Panc1 (cell line): ENCODE results near the gene DCBLD1. TPM values are rescaled to one million over a fixed set of nuclear protein-coding genes. Genes with fewer than 3 reads are reported as not detected.

Source experiments
- ATAC-seq: fragments of 200-7000 bp; cut with Tn5 transposase; 2 replicates; pipeline ENCODE4 v1.9.1; 2020; ENCODE audit warnings: mild to moderate bottlenecking, moderate library complexity
- BruUV-seq: library from RNA; stranded (reverse); fragments of 400-500 nt; replicated peaks from 2 replicates; lab custom pipeline; 2021; lab: Mats Ljungman, UMichigan
- CTCF ChIA-PET: fragments of 300-600 bp; sonication (Branson Sonifier 250); formaldehyde crosslinking; loops from one replicate; lab custom pipeline; 2022; ENCODE audit warnings: antibody characterized with exemption; lab: Charles Lee
- POLR2A ChIA-PET: fragments of 300-600 bp; sonication (Branson Sonifier 250); formaldehyde crosslinking; loops from one replicate; lab custom pipeline; 2022; ENCODE audit warnings: antibody characterized with exemption; lab: Charles Lee
- DNase-seq: peaks from one replicate; pipeline ENCODE4 v3.0.0-alpha.2; 2010; ENCODE audit warnings: low read depth, low spot score
- H3K27ac ChIP-seq: 2 replicates; pipeline ENCODE4 v1.5.1; 2011; ENCODE audit warnings: mild to moderate bottlenecking, low read length, inconsistent platforms
- H3K27me3 ChIP-seq: fragments of 200-500 bp; sonication (Bioruptor generic); 2 replicates; pipeline ENCODE4 v1.6.0; 2014; ENCODE audit warnings: low read length, inconsistent platforms; ENCODE audit not compliant: control insufficient read depth, insufficient read depth
- H3K36me3 ChIP-seq: fragments of 200-500 bp; sonication (Bioruptor generic); 2 replicates; pipeline ENCODE4 v1.5.1; 2014; ENCODE audit warnings: inconsistent platforms, mild to moderate bottlenecking, low read length, moderate library complexity; ENCODE audit not compliant: control insufficient read depth, insufficient read depth
- H3K4me1 ChIP-seq: 2 replicates; pipeline ENCODE4 v1.5.1; 2011; ENCODE audit warnings: inconsistent platforms, mild to moderate bottlenecking, low read length, moderate library complexity; ENCODE audit not compliant: control insufficient read depth, insufficient read depth
- H3K4me3 ChIP-seq, 2 experiments: 2 replicates each; pipeline ENCODE4 v1.5.1; 2011 to 2012; ENCODE audit warnings: low read depth in 2 of 2, low read length in 2 of 2, mild to moderate bottlenecking in 2 of 2, inconsistent platforms in 1 of 2, moderate library complexity in 1 of 2
- H3K9me3 ChIP-seq: fragments of 200-500 bp; sonication (Bioruptor generic); 2 replicates; pipeline ENCODE4 v1.5.1; 2014; ENCODE audit warnings: low read depth, mild to moderate bottlenecking, inconsistent platforms, low read length, moderate library complexity; ENCODE audit not compliant: control insufficient read depth, insufficient read depth
- CTCF ChIP-seq: fragments of 450-650 bp; IDR thresholded peaks from 2 replicates; pipeline ENCODE4 v1.5.1; 2017; ENCODE audit warnings: mild to moderate bottlenecking
- POLR2AphosphoS5 ChIP-seq: IDR thresholded peaks from 2 replicates; pipeline ENCODE4 v1.6.1; 2012; ENCODE audit warnings: mild to moderate bottlenecking, low read depth, low read length, moderate library complexity
- SIN3A ChIP-seq: IDR thresholded peaks from 2 replicates; pipeline ENCODE4 v1.6.1; 2012; ENCODE audit warnings: low read depth, mild to moderate bottlenecking, low read length, moderate library complexity, borderline replicate concordance; ENCODE audit not compliant: insufficient read depth
- TCF7L2 ChIP-seq: IDR thresholded peaks from 2 replicates; pipeline ENCODE4 v1.6.1; 2011; ENCODE audit warnings: mild to moderate bottlenecking, low read depth, low read length, inconsistent platforms
- in situ Hi-C: cut with HindIII; loops from 2 replicates; pipeline ENCODE4 v1.10.0; 2016; ENCODE audit warnings: low sequenced_read_pairs, low pct_unique_long_range_greater_than_20kb
- intact Hi-C: fragments of 100-400 bp; cut with micrococcal nuclease; formaldehyde crosslinking; loops from one replicate; pipeline ENCODE4 v1.10.0; 2022; ENCODE audit not compliant: unreplicated experiment
- total RNA-seq: library from RNA; stranded (reverse); gene quantifications from one replicate; pipeline ENCODE4 v1.2.1, GENCODE V29; 2021; ENCODE audit not compliant: unreplicated experiment
- TF ChIP-seq, protein P1 (sequence below), 2 experiments: IDR thresholded peaks; 2 replicates each; pipeline ENCODE4 v1.6.1; 2011 to 2012; ENCODE audit warnings: low read depth in 2 of 2, control low read depth in 1 of 2, low read length in 1 of 2, mild to moderate bottlenecking in 1 of 2, moderate library complexity in 1 of 2; ENCODE audit not compliant: insufficient read depth in 1 of 2

The DCBLD1 gene
- total RNA-seq, 1 experiment from 2014 or later, result 29.0 TPM

- no TSS peak for BruUV-seq
- Histone ChIP-seq H3K4me3 (no peak overlapping the region), H3K4me1 (peaks cover 11% of the 10 kb centered on the region; the same call in 1 of the 2 replicates), H3K9me3 (no peaks in the 10 kb centered on the region), H3K36me3 (no peaks in the 10 kb centered on the region), H3K27me3 (no peaks in the 10 kb centered on the region), H3K27ac (no peak overlapping the region)
- no peak for DNase-seq
- POLR2A ChIA-PET, result no interaction called here
- TF ChIP-seq CTCF (no peak), SIN3A (no peak), TCF7L2 (no peak), POLR2AphosphoS5 (no peak)
- TF ChIP-seq, protein P1, sequence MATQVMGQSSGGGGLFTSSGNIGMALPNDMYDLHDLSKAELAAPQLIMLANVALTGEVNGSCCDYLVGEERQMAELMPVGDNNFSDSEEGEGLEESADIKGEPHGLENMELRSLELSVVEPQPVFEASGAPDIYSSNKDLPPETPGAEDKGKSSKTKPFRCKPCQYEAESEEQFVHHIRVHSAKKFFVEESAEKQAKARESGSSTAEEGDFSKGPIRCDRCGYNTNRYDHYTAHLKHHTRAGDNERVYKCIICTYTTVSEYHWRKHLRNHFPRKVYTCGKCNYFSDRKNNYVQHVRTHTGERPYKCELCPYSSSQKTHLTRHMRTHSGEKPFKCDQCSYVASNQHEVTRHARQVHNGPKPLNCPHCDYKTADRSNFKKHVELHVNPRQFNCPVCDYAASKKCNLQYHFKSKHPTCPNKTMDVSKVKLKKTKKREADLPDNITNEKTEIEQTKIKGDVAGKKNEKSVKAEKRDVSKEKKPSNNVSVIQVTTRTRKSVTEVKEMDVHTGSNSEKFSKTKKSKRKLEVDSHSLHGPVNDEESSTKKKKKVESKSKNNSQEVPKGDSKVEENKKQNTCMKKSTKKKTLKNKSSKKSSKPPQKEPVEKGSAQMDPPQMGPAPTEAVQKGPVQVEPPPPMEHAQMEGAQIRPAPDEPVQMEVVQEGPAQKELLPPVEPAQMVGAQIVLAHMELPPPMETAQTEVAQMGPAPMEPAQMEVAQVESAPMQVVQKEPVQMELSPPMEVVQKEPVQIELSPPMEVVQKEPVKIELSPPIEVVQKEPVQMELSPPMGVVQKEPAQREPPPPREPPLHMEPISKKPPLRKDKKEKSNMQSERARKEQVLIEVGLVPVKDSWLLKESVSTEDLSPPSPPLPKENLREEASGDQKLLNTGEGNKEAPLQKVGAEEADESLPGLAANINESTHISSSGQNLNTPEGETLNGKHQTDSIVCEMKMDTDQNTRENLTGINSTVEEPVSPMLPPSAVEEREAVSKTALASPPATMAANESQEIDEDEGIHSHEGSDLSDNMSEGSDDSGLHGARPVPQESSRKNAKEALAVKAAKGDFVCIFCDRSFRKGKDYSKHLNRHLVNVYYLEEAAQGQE (IDR thresholded peaks at IDR 0.05; ENCODE audit: insufficient read depth in 1 of 2, low read depth in 2 of 2, low read length in 1 of 2), result no peak
- in situ Hi-C loops, result no loop called here
- intact Hi-C loops, result no loop called here
- CTCF ChIA-PET, result no interaction called here
- no peak for ATAC-seq
Measured at GRCh38 chr6:117509021-117509420, 26.5 kb downstream of the DCBLD1 start.

GRCh38 chr6:117512056-117512828 is 29.8 kb downstream of the DCBLD1 start:
- Histone ChIP-seq H3K9me3 (no peaks in the 10 kb centered on the region), H3K4me3 (no peak overlapping the region), H3K27ac (no peak overlapping the region), H3K4me1 (peaks cover 15% of the 10 kb centered on the region), H3K27me3 (no peaks in the 10 kb centered on the region), H3K36me3 (no peaks in the 10 kb centered on the region)
- no TSS peak for BruUV-seq
- intact Hi-C loops, result no loop called here
- in situ Hi-C loops, result no loop called here
- CTCF ChIA-PET, result no interaction called here
- DNase-seq (no peak), ATAC-seq (no peak)
- TF ChIP-seq SIN3A, result no peak
- TF ChIP-seq CTCF, result no peak
- no peak for TF ChIP-seq TCF7L2
- TF ChIP-seq POLR2AphosphoS5, result no peak
- TF ChIP-seq, protein P1 (IDR thresholded peaks at IDR 0.05; ENCODE audit: insufficient read depth in 1 of 2, low read depth in 2 of 2, low read length in 1 of 2), result no peak
- POLR2A ChIA-PET, result no interaction called here
